Astrocyte (in vitro differentiated cells and primary cell): Measurements from ENCODE around the gene KIF25.

ENCODE experiments used
- EZH2 ChIP-seq: IDR thresholded peaks from 2 replicates; pipeline ENCODE4 v1.6.1; 2012; ENCODE audit warnings: mild to moderate bottlenecking, low read length, inconsistent platforms; ENCODE audit not compliant: insufficient read depth
- TF ChIP-seq, protein P1 (sequence below): IDR thresholded peaks from 2 replicates; pipeline ENCODE4 v1.5.1; 2011; ENCODE audit warnings: low read depth, mild to moderate bottlenecking, inconsistent platforms, low read length, moderate library complexity; ENCODE audit not compliant: insufficient read depth

DNA sequence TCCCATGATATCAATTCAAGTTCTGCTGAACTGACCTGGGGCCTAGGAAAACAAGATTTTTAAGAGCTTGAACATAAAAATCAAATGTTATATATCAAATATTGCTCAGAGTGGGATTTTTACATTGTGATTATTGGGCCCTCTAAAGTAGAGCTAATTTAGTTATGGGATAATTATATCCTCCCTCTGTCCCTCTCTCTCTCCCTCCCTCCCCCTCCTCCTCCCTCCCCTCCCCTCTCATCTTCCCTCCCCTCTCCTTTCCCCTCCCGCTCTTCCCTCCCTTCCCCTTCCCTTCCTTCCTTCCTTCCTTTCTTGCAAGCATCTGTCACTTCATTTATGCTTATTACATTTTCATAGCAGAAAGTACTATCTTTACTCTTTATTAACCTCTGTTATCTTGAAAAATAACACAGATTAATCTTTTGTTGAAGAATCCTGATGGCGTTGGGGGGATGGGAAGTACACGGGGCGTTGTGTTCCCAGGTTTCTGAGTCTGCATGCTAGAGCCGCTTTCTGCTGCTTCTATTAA lies 32.8 kb downstream of the KIF25 start:
- TF ChIP-seq, protein P1, sequence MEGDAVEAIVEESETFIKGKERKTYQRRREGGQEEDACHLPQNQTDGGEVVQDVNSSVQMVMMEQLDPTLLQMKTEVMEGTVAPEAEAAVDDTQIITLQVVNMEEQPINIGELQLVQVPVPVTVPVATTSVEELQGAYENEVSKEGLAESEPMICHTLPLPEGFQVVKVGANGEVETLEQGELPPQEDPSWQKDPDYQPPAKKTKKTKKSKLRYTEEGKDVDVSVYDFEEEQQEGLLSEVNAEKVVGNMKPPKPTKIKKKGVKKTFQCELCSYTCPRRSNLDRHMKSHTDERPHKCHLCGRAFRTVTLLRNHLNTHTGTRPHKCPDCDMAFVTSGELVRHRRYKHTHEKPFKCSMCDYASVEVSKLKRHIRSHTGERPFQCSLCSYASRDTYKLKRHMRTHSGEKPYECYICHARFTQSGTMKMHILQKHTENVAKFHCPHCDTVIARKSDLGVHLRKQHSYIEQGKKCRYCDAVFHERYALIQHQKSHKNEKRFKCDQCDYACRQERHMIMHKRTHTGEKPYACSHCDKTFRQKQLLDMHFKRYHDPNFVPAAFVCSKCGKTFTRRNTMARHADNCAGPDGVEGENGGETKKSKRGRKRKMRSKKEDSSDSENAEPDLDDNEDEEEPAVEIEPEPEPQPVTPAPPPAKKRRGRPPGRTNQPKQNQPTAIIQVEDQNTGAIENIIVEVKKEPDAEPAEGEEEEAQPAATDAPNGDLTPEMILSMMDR, result no peak
- no peak for TF ChIP-seq EZH2
